T-cell (primary cell): Measurements from ENCODE around the gene CLEC16A. TPM values are rescaled to one million over a fixed set of nuclear protein-coding genes. Genes with fewer than 3 reads are reported as not detected.

ENCODE experiments used
- ATAC-seq, 4 experiments: fragments of 200-7000 bp in 3 of 4; fragments of 150-1000 bp in 1 of 4; cut with Tn5 transposase; replicated peaks in 1 of 4; 1 replicate in 3 of 4; 2 replicates in 1 of 4; pipeline ENCODE4 v1.10.0; 2021; ENCODE audit warnings: moderate library complexity in 3 of 4, mild to moderate bottlenecking in 2 of 4, moderate number of reproducible peaks in 1 of 4
- CTCF ChIA-PET, 2 donors: fragments of 300-600 bp; sonication (Branson Sonifier 250); formaldehyde crosslinking; loops; one replicate each; lab custom pipeline; 2022; ENCODE audit warnings: antibody characterized with exemption in 2 of 2; lab: Charles Lee
- POLR2A ChIA-PET, 2 donors: fragments of 300-600 bp; sonication (Branson Sonifier 250); formaldehyde crosslinking; loops; one replicate each; lab custom pipeline; 2022; ENCODE audit warnings: antibody characterized with exemption in 2 of 2; lab: Charles Lee
- DNase-seq, 35 experiments: peaks; one replicate each; pipeline versions ENCODE4 v3.0.0 to v3.0.0-alpha.2; 2013 to 2023
- H3K27ac ChIP-seq: one replicate; pipeline ENCODE4 v1.5.1; 2013; ENCODE audit warnings: low read length
- H3K27me3 ChIP-seq, 2 experiments: replicated peaks in 1 of 2; 1 replicate in 1 of 2; 2 replicates in 1 of 2; pipeline versions ENCODE4 v1.6.1 to v1.7.0; 2013; ENCODE audit warnings: low read length in 1 of 2, mixed read lengths in 1 of 2; ENCODE audit not compliant: control insufficient read depth in 2 of 2, insufficient read depth in 2 of 2; ENCODE audit errors: extremely low read depth in 1 of 2
- H3K36me3 ChIP-seq, 2 donors: 1 replicate in 1 of 2; 2 replicates in 1 of 2; pipeline versions ENCODE4 v1.6.1 to v1.7.0; 2013; ENCODE audit warnings: low read length in 1 of 2; ENCODE audit not compliant: control insufficient read depth in 2 of 2, insufficient read depth in 1 of 2; ENCODE audit errors: extremely low read depth in 1 of 2
- H3K4me1 ChIP-seq, 2 experiments: 1 replicate in 1 of 2; 2 replicates in 1 of 2; pipeline versions ENCODE4 v1.6.1 to v1.7.0; 2013; ENCODE audit warnings: low read length in 2 of 2, mixed read lengths in 1 of 2; ENCODE audit not compliant: insufficient read depth in 2 of 2, control insufficient read depth in 1 of 2; ENCODE audit errors: extremely low read depth in 1 of 2
- H3K4me3 ChIP-seq, 2 donors: 1 replicate in 1 of 2; 2 replicates in 1 of 2; pipeline versions ENCODE4 v1.5.1 to v1.7.0; 2013; ENCODE audit warnings: mild to moderate bottlenecking in 2 of 2, low read length in 1 of 2, moderate library complexity in 1 of 2; ENCODE audit not compliant: control insufficient read depth in 1 of 2; ENCODE audit errors: extremely low read depth in 1 of 2
- H3K9me3 ChIP-seq: 2 replicates; pipeline ENCODE4 v1.7.0; 2013
- H3K27ac Mint-ChIP-seq, 2 donors: one replicate each; pipeline ENCODE4 v1.8.0; 2020 to 2021; ENCODE audit warnings: mild to moderate bottlenecking in 2 of 2, mixed read lengths in 2 of 2
- H3K27me3 Mint-ChIP-seq, 2 donors: one replicate each; pipeline ENCODE4 v1.8.0; 2021 to 2022; ENCODE audit warnings: mixed read lengths in 2 of 2
- H3K36me3 Mint-ChIP-seq: one replicate; pipeline ENCODE4 v1.8.0; 2021; ENCODE audit warnings: mixed read lengths
- H3K4me1 Mint-ChIP-seq, 3 donors: one replicate each; pipeline ENCODE4 v1.8.0; 2020 to 2022; ENCODE audit warnings: mixed read lengths in 3 of 3, mild to moderate bottlenecking in 1 of 3
- H3K4me3 Mint-ChIP-seq, 3 donors: one replicate each; pipeline ENCODE4 v1.8.0; 2020 to 2022; ENCODE audit warnings: mild to moderate bottlenecking in 3 of 3, mixed read lengths in 3 of 3, moderate library complexity in 3 of 3
- H3K9me3 Mint-ChIP-seq, 3 donors: one replicate each; pipeline ENCODE4 v1.8.0; 2020 to 2022; ENCODE audit warnings: mixed read lengths in 3 of 3
- WGBS: methylation state at CpG from one replicate; pipeline ENCODE4 v1.1.5; 2013; ENCODE audit warnings: missing lambda C conversion rate; ENCODE audit not compliant: insufficient coverage; 5-methylcytosine and 5-hydroxymethylcytosine counted together
- total RNA-seq, 35 experiments: library from RNA in 6 of 35; stranded (reverse) in 6 of 35; fragments of 120-200 nt in 1 of 35; gene quantifications; one replicate each; pipeline versions ENCODE4 v1.2.1 to v1.2.4 and lab custom pipeline; 2013 to 2026

CLEC16A gene
- total RNA-seq, 5 donors from 2014 or later (not counting 1 experiment from before 2014, with no cell fraction given) = 27.4 to 34.6 (median 28.7) TPM

GRCh38 chr16:11181242-11181898, 237.0 kb downstream of the CLEC16A start:
- H3K27ac Mint-ChIP-seq = no peak overlapping the region
- 87% methylated on average over 12 of the region's 20 CpGs for WGBS
- H3K4me1 Mint-ChIP-seq = peaks cover 1 to 9% (median 9%) of the 10 kb centered on the region in 3 donors

DNA sequence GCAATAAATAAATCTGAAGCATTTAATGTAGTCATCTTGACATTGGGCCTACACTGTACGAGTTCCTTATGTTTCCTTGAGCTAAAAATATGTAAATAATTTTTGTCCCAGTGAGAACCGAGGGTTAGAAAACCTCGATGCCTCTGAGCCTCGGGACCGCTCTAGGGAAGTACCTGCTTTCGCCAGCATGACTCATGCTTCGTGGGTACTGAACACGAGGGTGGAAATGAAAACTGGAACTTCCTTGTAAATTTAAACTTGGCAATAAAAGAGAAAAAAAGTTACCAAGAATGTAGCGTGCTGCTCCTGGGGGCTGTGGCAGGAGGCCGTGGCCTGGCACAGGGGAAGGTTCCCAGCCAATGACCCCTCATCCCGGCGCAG, 237.5 kb downstream of the CLEC16A start:
- ATAC-seq (no peak), DNase-seq (peak in 1 of 35 experiments; percentile 15)
- Mint-ChIP-seq H3K27ac (no peak overlapping the region), H3K9me3 (no peaks in the 10 kb centered on the region), H3K4me1 (peaks cover 0 to 6% (median 4%) of the 10 kb centered on the region in 3 donors), H3K36me3 (peaks cover 22% of the 10 kb centered on the region), H3K4me3 (no peak overlapping the region), H3K27me3 (no peaks in the 10 kb centered on the region)
- no peak overlapping the region for H3K4me3 ChIP-seq
- no peak overlapping the region for H3K27ac ChIP-seq
- H3K27me3 ChIP-seq = no peaks in the 10 kb centered on the region
- WGBS = 40% methylated on average over 8 of the region's 12 CpGs
- ChIA-PET POLR2A (interaction anchor here in 1 of 2 donors (0.5 kb wide), 1 partner anchor 170 kb away, joined by 4 read pairs; no protein-coding TSS in a partner anchor), CTCF (no interaction called here)
- no peaks in the 10 kb centered on the region for H3K9me3 ChIP-seq
- H3K36me3 ChIP-seq = peaks cover 10 to 11% of the 10 kb centered on the region in 2 donors
- H3K4me1 ChIP-seq = no peaks in the 10 kb centered on the region

More at GRCh38 chr16:11181242-11181898, 237.0 kb downstream of the CLEC16A start:
- ChIA-PET CTCF (no interaction called here), POLR2A (no interaction called here)
- ATAC-seq (no peak), DNase-seq (no peak)
- no peaks in the 10 kb centered on the region for H3K27me3 ChIP-seq
- peaks cover 22% of the 10 kb centered on the region for H3K36me3 Mint-ChIP-seq
- no peaks in the 10 kb centered on the region for H3K9me3 Mint-ChIP-seq
- H3K4me3 ChIP-seq = no peak overlapping the region
- H3K4me1 ChIP-seq = no peaks in the 10 kb centered on the region
- H3K27me3 Mint-ChIP-seq = no peaks in the 10 kb centered on the region
- no peaks in the 10 kb centered on the region for H3K9me3 ChIP-seq
- peaks cover 10 to 11% of the 10 kb centered on the region in 2 donors for H3K36me3 ChIP-seq
- no peak overlapping the region for H3K4me3 Mint-ChIP-seq
- no peak overlapping the region for H3K27ac ChIP-seq

DNA sequence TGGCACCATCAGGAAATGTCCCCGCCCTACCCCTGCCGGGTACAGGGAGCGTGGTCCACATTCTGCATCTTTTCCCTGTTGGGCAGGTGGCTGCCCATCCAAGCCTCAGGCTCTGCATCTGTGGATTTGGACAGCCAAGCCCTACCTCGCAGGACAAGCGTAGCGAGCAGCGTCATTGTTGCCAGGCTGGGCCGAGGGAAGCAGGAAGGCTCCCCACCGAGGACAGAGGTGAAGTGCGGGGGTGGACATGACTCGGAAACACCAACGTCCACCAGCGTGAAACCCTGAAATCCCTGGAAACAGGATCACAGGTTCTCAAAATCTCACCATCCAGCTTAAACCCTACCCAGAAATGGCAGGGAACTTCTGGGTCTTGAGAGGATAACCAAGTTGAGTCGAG, 238.0 kb downstream of the CLEC16A start:
- Histone ChIP-seq H3K36me3 (peaks cover 10 to 11% of the 10 kb centered on the region in 2 donors), H3K4me1 (no peaks in the 10 kb centered on the region), H3K27ac (no peak overlapping the region), H3K9me3 (no peaks in the 10 kb centered on the region), H3K27me3 (no peaks in the 10 kb centered on the region), H3K4me3 (no peak overlapping the region)
- peaks cover 22% of the 10 kb centered on the region for H3K36me3 Mint-ChIP-seq
- no peak overlapping the region for H3K4me3 Mint-ChIP-seq
- ChIA-PET POLR2A (interaction anchor here in 1 of 2 donors (0.5 kb wide), 1 partner anchor 170 kb away, joined by 4 read pairs; no protein-coding TSS in a partner anchor), CTCF (no interaction called here)
- H3K4me1 Mint-ChIP-seq = peaks cover 0 to 5% (median 4%) of the 10 kb centered on the region in 3 donors
- H3K27me3 Mint-ChIP-seq = no peaks in the 10 kb centered on the region
- no peaks in the 10 kb centered on the region for H3K9me3 Mint-ChIP-seq
- H3K27ac Mint-ChIP-seq = no peak overlapping the region
- no peak for ATAC-seq
- 93% methylated on average over 13 of the region's 14 CpGs for WGBS
- no peak for DNase-seq

- Histone ChIP-seq H3K27me3 (no peaks in the 10 kb centered on the region), H3K27ac (no peak overlapping the region), H3K36me3 (peaks cover 10 to 11% of the 10 kb centered on the region in 2 donors), H3K4me3 (no peak overlapping the region), H3K9me3 (no peaks in the 10 kb centered on the region), H3K4me1 (no peaks in the 10 kb centered on the region)
- CTCF ChIA-PET = interaction anchor here (0.7 kb wide), 2 partner anchors 13 to 570 kb away, joined by 3 to 4 read pairs; no protein-coding TSS in a partner anchor
- ATAC-seq (peak in 1 of 4 experiments; percentile 46), DNase-seq (no peak)
- POLR2A ChIA-PET = interaction anchor here in 1 of 2 donors (0.6 kb wide), 1 partner anchor 73 kb away, joined by 5 read pairs; the partner anchor contains the start of gene SOCS1
- H3K4me3 Mint-ChIP-seq = no peak overlapping the region
- H3K9me3 Mint-ChIP-seq = no peaks in the 10 kb centered on the region
- H3K27me3 Mint-ChIP-seq = no peaks in the 10 kb centered on the region
- H3K4me1 Mint-ChIP-seq = peaks cover 0 to 5% (median 4%) of the 10 kb centered on the region in 3 donors
- 78% methylated on average over 15 of the region's 25 CpGs for WGBS
- H3K27ac Mint-ChIP-seq = no peak overlapping the region
- H3K36me3 Mint-ChIP-seq = peaks cover 17% of the 10 kb centered on the region
These were observed 238.9 kb downstream of the CLEC16A start for GRCh38 chr16:11183035-11183812.

DNA sequence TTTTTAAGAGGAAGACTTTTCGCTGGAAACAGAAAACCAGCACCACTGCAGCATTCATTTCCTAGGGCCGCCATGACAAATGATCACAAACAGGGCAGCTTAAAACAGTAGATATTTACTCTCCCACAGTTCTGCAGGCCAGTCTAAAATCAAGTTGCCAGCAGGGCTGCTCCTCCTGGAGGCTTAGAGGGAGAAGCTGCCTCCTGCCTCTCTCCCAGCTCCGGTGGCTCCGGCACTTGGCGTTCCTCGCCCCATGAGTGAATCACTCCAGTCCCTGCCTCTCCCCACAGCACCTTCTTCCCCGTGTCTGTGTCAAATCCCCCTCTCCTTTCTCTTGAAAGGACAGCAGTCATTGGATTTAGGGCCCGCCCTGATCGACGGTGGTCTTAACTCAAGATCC, 239.6 kb downstream of the CLEC16A start:
- Histone ChIP-seq H3K27me3 (no peaks in the 10 kb centered on the region), H3K4me3 (no peak overlapping the region), H3K27ac (no peak overlapping the region), H3K36me3 (peaks cover 3 to 11% of the 10 kb centered on the region in 2 donors), H3K9me3 (no peaks in the 10 kb centered on the region), H3K4me1 (no peaks in the 10 kb centered on the region)
- Mint-ChIP-seq H3K27me3 (no peaks in the 10 kb centered on the region), H3K9me3 (no peaks in the 10 kb centered on the region), H3K4me3 (no peak overlapping the region), H3K36me3 (peaks cover 14% of the 10 kb centered on the region), H3K27ac (no peak overlapping the region), H3K4me1 (peaks cover 0 to 5% (median 4%) of the 10 kb centered on the region in 3 donors)
- no peak for ATAC-seq
- no peak for DNase-seq
- ChIA-PET POLR2A (no interaction called here), CTCF (interaction anchor here in 1 of 2 donors (0.7 kb wide), 1 partner anchor 14 kb away, joined by 4 read pairs; no protein-coding TSS in a partner anchor)
- 100% methylated on average over 8 of the region's 10 CpGs for WGBS

- no peak overlapping the region for H3K27ac ChIP-seq
- H3K4me1 ChIP-seq = no peaks in the 10 kb centered on the region
- DNase-seq (no peak), ATAC-seq (no peak)
- Mint-ChIP-seq H3K36me3 (no peaks in the 10 kb centered on the region), H3K27ac (no peak overlapping the region), H3K27me3 (no peaks in the 10 kb centered on the region), H3K9me3 (no peaks in the 10 kb centered on the region), H3K4me1 (no peaks in the 10 kb centered on the region), H3K4me3 (no peak overlapping the region)
- H3K36me3 ChIP-seq = no peaks in the 10 kb centered on the region
- ChIA-PET CTCF (interaction anchor here (0.6 to 0.7 kb wide), 2 partner anchors 58 to 202 kb away, joined by 3 read pairs; no protein-coding TSS in a partner anchor), POLR2A (no interaction called here)
- no peaks in the 10 kb centered on the region for H3K9me3 ChIP-seq
- no peak overlapping the region for H3K4me3 ChIP-seq
- WGBS = 90% methylated on average over 6 of the region's 6 CpGs
- no peaks in the 10 kb centered on the region for H3K27me3 ChIP-seq
These were observed 243.2 kb downstream of the CLEC16A start for GRCh38 chr16:11187522-11188023.
